Activated CD8-positive, alpha-beta memory T cell treated with anti-CD3 and anti-CD28 coated beads, Interleukin-2, amount 50 U/mL, for 48 hours (primary cell): ENCODE measurements around the gene ABCA3.
A peak's percentile ranks its signal among the peaks of the same experiment; 100 is the strongest.
"Not testable (repeated sequence)": the region's sequence is repeated elsewhere in the genome, so short reads cannot be mapped to it uniquely, and the experiment has no call there.

Experiments used
- DNase-seq: peaks from one replicate; pipeline ENCODE4 v3.0.0-alpha.2; 2020

Gene ABCA3

GRCh38 chr16:2278956-2279800 is 61.4 kb downstream of the ABCA3 start:
- no peak for DNase-seq

GRCh38 chr16:2278272-2278608 is 62.3 kb downstream of the ABCA3 start:
- DNase-seq = no peak

GRCh38 chr16:2277466-2278271 is 62.9 kb downstream of the ABCA3 start:
- DNase-seq = no peak

- DNase-seq = no peak
Measured at GRCh38 chr16:2276368-2277195, 63.9 kb downstream of the ABCA3 start.

- DNase-seq = no peak
Measured at GRCh38 chr16:2275476-2276367, 64.8 kb downstream of the ABCA3 start.

GRCh38 chr16:2273931-2274330 is 66.6 kb downstream of the ABCA3 start:
- DNase-seq = no peak

GRCh38 chr16:2273484-2273883 is 67.0 kb downstream of the ABCA3 start:
- no peak for DNase-seq

GRCh38 chr16:2271848-2272461 is 68.6 kb downstream of the ABCA3 start:
- no peak for DNase-seq

GRCh38 chr16:2270588-2271470 is 69.7 kb downstream of the ABCA3 start:
- no peak for DNase-seq

- no peak for DNase-seq
Measured at GRCh38 chr16:2270070-2270462, 70.5 kb downstream of the ABCA3 start.

- DNase-seq = peak; percentile 99
Measured at GRCh38 chr16:2267913-2268666, 72.4 kb downstream of the ABCA3 start, which contains the start of gene RNPS1. Gene RNPS1, minus strand, starts transcription at chr16:2268126. Its CDS starts 3,483 bp downstream, at chr16:2264643.

GRCh38 chr16:2267505-2267912 is 73.0 kb downstream of the ABCA3 start:
- DNase-seq = not testable (repeated sequence)

- not testable (repeated sequence) for DNase-seq
Measured at GRCh38 chr16:2266887-2267286, 73.6 kb downstream of the ABCA3 start.

GRCh38 chr16:2263026-2263425 is 77.5 kb downstream of the ABCA3 start:
- not testable (repeated sequence) for DNase-seq

- DNase-seq = no peak
Measured at GRCh38 chr16:2260250-2260649, 80.3 kb downstream of the ABCA3 start.

GRCh38 chr16:2258530-2258929 is 82.0 kb downstream of the ABCA3 start:
- DNase-seq = not testable (repeated sequence)

- DNase-seq = no peak
Measured at GRCh38 chr16:2257726-2258125, 82.8 kb downstream of the ABCA3 start.

- no peak for DNase-seq
Measured at GRCh38 chr16:2256531-2257140, 83.9 kb downstream of the ABCA3 start.

- no peak for DNase-seq
Measured at GRCh38 chr16:2253293-2253692, 87.2 kb downstream of the ABCA3 start.
